HG03108 (cell line): ENCODE data around the gene PRMT9.

Experiments
- ATAC-seq: cut with Tn5 transposase; IDR thresholded peaks from one replicate; pipeline ENCODE4 v1.9.1; 2021; ENCODE audit warnings: moderate library complexity; ENCODE audit not compliant: unreplicated experiment

PRMT9 gene

GRCh38 chr4:147683717-147684700 lies at the start of gene PRMT9:
Gene PRMT9, minus strand, starts transcription at chr4:147684163. Its CDS starts 176 bp downstream, at chr4:147683987.
- peak; percentile 100 for ATAC-seq

- peak; percentile 21 for ATAC-seq
Measured at GRCh38 chr4:147732518-147733235, 48.7 kb upstream of the PRMT9 start.

GRCh38 chr4:147731580-147732517 lies 47.9 kb upstream of the PRMT9 start, which contains the start of gene ARHGAP10:
Gene ARHGAP10, plus strand, starts transcription at chr4:147732088. Its CDS starts 214 bp downstream, at chr4:147732302.
- peak; percentile 56 for ATAC-seq

- no peak for ATAC-seq
Measured at GRCh38 chr4:147730333-147730732, 46.4 kb upstream of the PRMT9 start.

GRCh38 chr4:147727476-147728028 lies 43.6 kb upstream of the PRMT9 start:
- ATAC-seq, result no peak

- ATAC-seq, result no peak
Measured at GRCh38 chr4:147725673-147726072, 41.7 kb upstream of the PRMT9 start.

- no peak for ATAC-seq
Measured at GRCh38 chr4:147724468-147725201, 40.7 kb upstream of the PRMT9 start.

- ATAC-seq, result no peak
Measured at GRCh38 chr4:147723326-147723725, 39.4 kb upstream of the PRMT9 start.

GRCh38 chr4:147717878-147718277 lies 33.9 kb upstream of the PRMT9 start:
- peak; percentile 90 for ATAC-seq

- ATAC-seq, result no peak
Measured at GRCh38 chr4:147714575-147715401, 30.8 kb upstream of the PRMT9 start.

- ATAC-seq, result no peak
Measured at GRCh38 chr4:147709999-147710398, 26.0 kb upstream of the PRMT9 start.

GRCh38 chr4:147707892-147708672 lies 24.1 kb upstream of the PRMT9 start:
- peak; percentile 56 for ATAC-seq

GRCh38 chr4:147704846-147705245 lies 20.9 kb upstream of the PRMT9 start:
- no peak for ATAC-seq

- no peak for ATAC-seq
Measured at GRCh38 chr4:147696866-147697265, 12.9 kb upstream of the PRMT9 start.

- ATAC-seq, result no peak
Measured at GRCh38 chr4:147693218-147693617, 9.3 kb upstream of the PRMT9 start.

- ATAC-seq, result no peak
Measured at GRCh38 chr4:147691820-147692219, 7.9 kb upstream of the PRMT9 start.

- ATAC-seq, result no peak
Measured at GRCh38 chr4:147689067-147689466, 5.1 kb upstream of the PRMT9 start.

- ATAC-seq, result no peak
Measured at GRCh38 chr4:147683188-147683591, 773 bp downstream of the PRMT9 start.
